A549 (cell line): ENCODE data around the gene GRIPAP1. TPM values are rescaled to one million over a fixed set of nuclear protein-coding genes. Genes with fewer than 3 reads are reported as not detected.

Experiments used
- ATAC-seq, 2 experiments: fragments of 200-7000 bp in 1 of 2; fragments of >200 bp in 1 of 2; cut with Nextera tagmentation in 1 of 2; cut with Tn5 transposase in 1 of 2; 3 replicates each; pipeline versions ENCODE4 v1.8.0 to v1.9.1; 2018 to 2020; ENCODE audit warnings: mild to moderate bottlenecking in 1 of 2, moderate library complexity in 1 of 2
- CTCF ChIA-PET: fragments of 300-600 bp; sonication (Branson Sonifier 250); formaldehyde crosslinking; extraction: SDS; loops from one replicate; lab custom pipeline; 2021; ENCODE audit warnings: antibody characterized with exemption, inconsistent platforms; lab: Yijun Ruan, JAX
- POLR2A ChIA-PET: fragments of 350-600 bp; formaldehyde crosslinking; extraction: SDS; loops from one replicate; lab custom pipeline; 2021; ENCODE audit warnings: antibody characterized with exemption, inconsistent platforms; lab: Yijun Ruan, JAX
- DNase-seq, 2 experiments: peaks; one replicate each; pipeline versions ENCODE4 v3.0.0 to v3.0.0-alpha.2; 2011 to 2016; ENCODE audit warnings: low read depth in 1 of 2, low spot score in 1 of 2
- FAIRE-seq: peaks from 2 replicates; lab custom pipeline; 2011; peaks lifted over from hg19 to GRCh38; lab: Jason Lieb, UNC
- H3K27ac ChIP-seq, 2 experiments: fragments of >200 bp; sonication (Bioruptor Twin); formaldehyde crosslinking; 3 replicates each; pipeline ENCODE4 v1.5.1; 2016 to 2017
- H3K4me1 ChIP-seq: fragments of >200 bp; sonication (Bioruptor Twin); formaldehyde crosslinking; 3 replicates; pipeline ENCODE4 v1.6.1; 2016
- H3K4me2 ChIP-seq: fragments of >200 bp; sonication (Bioruptor Twin); formaldehyde crosslinking; 3 replicates; pipeline ENCODE4 v1.6.1; 2016
- H3K4me3 ChIP-seq: fragments of >200 bp; sonication (Bioruptor Twin); formaldehyde crosslinking; 3 replicates; pipeline ENCODE4 v1.5.1; 2016
- H3K9me3 ChIP-seq: fragments of >200 bp; sonication (Bioruptor Twin); formaldehyde crosslinking; 3 replicates; pipeline ENCODE4 v1.6.1; 2016
- BHLHE40 ChIP-seq: IDR thresholded peaks from 2 replicates; pipeline ENCODE4 v1.6.1; 2012; ENCODE audit warnings: low read depth, low read length, inconsistent platforms
- CHD2 ChIP-seq: fragments of 150-350 bp; IDR thresholded peaks from 2 replicates; pipeline ENCODE4 v1.6.1; 2014; ENCODE audit warnings: low read length; ENCODE audit not compliant: partially characterized antibody
- CHD4 ChIP-seq: fragments of 200-600 bp; sonication (generic); IDR thresholded peaks from 2 replicates; pipeline ENCODE4 v1.6.1; 2016; ENCODE audit warnings: antibody characterized with exemption, mild to moderate bottlenecking, borderline replicate concordance
- EHF ChIP-seq: fragments of 250-450 bp; sonication (Bioruptor Pico); IDR thresholded peaks from 2 replicates; pipeline ENCODE4 v1.5.0; 2020; ENCODE audit warnings: mild to moderate bottlenecking
- EP300 ChIP-seq, 2 experiments: fragments of >200 bp; sonication (Bioruptor Twin); formaldehyde crosslinking; IDR thresholded peaks; 2 replicates in 1 of 2; 3 replicates in 1 of 2; pipeline ENCODE4 v1.6.1; 2016 to 2017
- ESRRA ChIP-seq: fragments of 150-350 bp; IDR thresholded peaks from 2 replicates; pipeline ENCODE4 v1.6.1; 2014; ENCODE audit warnings: mild to moderate bottlenecking, low read length, borderline replicate concordance
- FOSB ChIP-seq: fragments of 250-450 bp; sonication (Bioruptor Pico); IDR thresholded peaks from 2 replicates; pipeline ENCODE4 v1.5.0; 2020; ENCODE audit warnings: mild to moderate bottlenecking, moderate library complexity
- FOSL2 ChIP-seq, 2 experiments: fragments of 450-650 bp in 1 of 2; fragments of >200 bp in 1 of 2; sonication (Bioruptor Twin) in 1 of 2; formaldehyde crosslinking; IDR thresholded peaks; 2 replicates each; pipeline versions ENCODE4 v1.5.0 to v1.6.1; 2016 to 2020; ENCODE audit warnings: mild to moderate bottlenecking in 1 of 2, moderate library complexity in 1 of 2
- FOXS1 ChIP-seq: fragments of 250-450 bp; sonication (Bioruptor Pico); IDR thresholded peaks from 2 replicates; pipeline ENCODE4 v1.5.0; 2020; ENCODE audit warnings: mild to moderate bottlenecking, moderate library complexity
- HDAC2 ChIP-seq: fragments of 200-600 bp; sonication (generic); IDR thresholded peaks from 2 replicates; pipeline ENCODE4 v1.6.1; 2016
- KDM1A ChIP-seq: fragments of 200-600 bp; sonication (generic); IDR thresholded peaks from 2 replicates; pipeline ENCODE4 v1.6.1; 2016; ENCODE audit warnings: low read depth, mild to moderate bottlenecking
- KDM5A ChIP-seq: fragments of 200-600 bp; sonication (generic); IDR thresholded peaks from 2 replicates; pipeline ENCODE4 v1.6.1; 2016; ENCODE audit warnings: antibody characterized with exemption, mild to moderate bottlenecking
- MAFK ChIP-seq: fragments of 450-650 bp; IDR thresholded peaks from 2 replicates; pipeline ENCODE4 v1.6.1; 2014; ENCODE audit not compliant: partially characterized antibody
- MAZ ChIP-seq: fragments of 150-350 bp; IDR thresholded peaks from 2 replicates; pipeline ENCODE4 v1.6.1; 2014; ENCODE audit warnings: antibody characterized with exemption, low read depth, low read length, borderline replicate concordance
- NFE2L2 ChIP-seq: fragments of 150-350 bp; conservative IDR thresholded peaks from 2 replicates; pipeline ENCODE4 v1.6.1; 2014; ENCODE audit warnings: low read length
- NPAS2 ChIP-seq: fragments of 250-450 bp; sonication (Bioruptor Pico); IDR thresholded peaks from 2 replicates; pipeline ENCODE4 v1.8.0; 2022; ENCODE audit warnings: mild to moderate bottlenecking, moderate library complexity, borderline replicate concordance
- NR3C1 ChIP-seq: fragments of >200 bp; sonication (Bioruptor Twin); formaldehyde crosslinking; IDR thresholded peaks from 3 replicates; pipeline ENCODE4 v1.6.1; 2017
- PHF8 ChIP-seq: fragments of 200-600 bp; sonication (generic); IDR thresholded peaks from 2 replicates; pipeline ENCODE4 v1.6.1; 2016; ENCODE audit warnings: low read depth, mild to moderate bottlenecking, antibody characterized with exemption, moderate library complexity, borderline replicate concordance
- POLR2AphosphoS2 ChIP-seq: conservative IDR thresholded peaks from 2 replicates; pipeline ENCODE4 v1.6.1; 2012; ENCODE audit warnings: low read length, improper control_type of control experiment, inconsistent platforms
- RAD21 ChIP-seq, 2 experiments: fragments of >200 bp in 1 of 2; sonication (Bioruptor Twin) in 1 of 2; formaldehyde crosslinking in 1 of 2; IDR thresholded peaks in 1 of 2; conservative IDR thresholded peaks in 1 of 2; 2 replicates in 1 of 2; 3 replicates in 1 of 2; pipeline ENCODE4 v1.6.1; 2012 to 2018; ENCODE audit warnings: inconsistent platforms in 1 of 2
- RARB ChIP-seq: fragments of 250-450 bp; sonication (Bioruptor Pico); IDR thresholded peaks from 2 replicates; pipeline ENCODE4 v1.8.0; 2021; ENCODE audit warnings: mild to moderate bottlenecking, moderate library complexity
- RCOR1 ChIP-seq: fragments of 150-350 bp; IDR thresholded peaks from 2 replicates; pipeline ENCODE4 v1.6.1; 2014; ENCODE audit warnings: antibody characterized with exemption, low read length, low read depth
- RFX5 ChIP-seq: fragments of 450-650 bp; IDR thresholded peaks from 2 replicates; pipeline ENCODE4 v1.7.1; 2014; ENCODE audit warnings: antibody characterized with exemption, mild to moderate bottlenecking, moderate library complexity
- RNF2 ChIP-seq: fragments of 200-600 bp; sonication (generic); IDR thresholded peaks from 2 replicates; pipeline ENCODE4 v1.6.1; 2016; ENCODE audit warnings: low read depth, mild to moderate bottlenecking, antibody characterized with exemption, moderate library complexity, borderline replicate concordance
- ZNF302 ChIP-seq: fragments of 250-450 bp; sonication (Bioruptor Pico); IDR thresholded peaks from 2 replicates; pipeline ENCODE4 v1.9.0; 2021; ENCODE audit warnings: inconsistent platforms, mild to moderate bottlenecking, moderate library complexity
- WGBS: methylation state at CpG from one replicate; pipeline ENCODE4 v1.1.6; 2017; ENCODE audit errors: missing lambda C conversion rate; 5-methylcytosine and 5-hydroxymethylcytosine counted together
- polyA plus RNA-seq, 4 experiments: library from polyadenylated mRNA; depleted of rRNA in 3 of 4; stranded (reverse); fragments of >200 nt; fragmentation: RNase III in 1 of 4; extraction: RNeasy Plus Mini Kit Qiagen cat#74134 plus additional on column Dnase treatment in 1 of 4; gene quantifications; 2 replicates in 3 of 4; 3 replicates in 1 of 4; pipeline ENCODE4 v1.2.3, GENCODE V29; 2011 to 2017
- TF ChIP-seq, protein P1 (sequence below): fragments of >200 bp; sonication (Bioruptor Twin); formaldehyde crosslinking; IDR thresholded peaks from 3 replicates; pipeline ENCODE4 v1.5.1; 2016
- TF ChIP-seq, protein P2 (sequence below): IDR thresholded peaks from 2 replicates; pipeline ENCODE4 v1.6.1; 2012
- TF ChIP-seq, protein P3 (sequence below): fragments of 450-650 bp; IDR thresholded peaks from 2 replicates; pipeline ENCODE4 v1.6.1; 2014; ENCODE audit warnings: antibody characterized with exemption
- TF ChIP-seq, protein P4 (sequence below): IDR thresholded peaks from 2 replicates; pipeline ENCODE4 v1.6.1; 2012

GRIPAP1 gene
- polyA plus RNA-seq, 2 of the 4 experiments (the other 2 are of a cell fraction), result 33.7 to 34.3 TPM

DNA sequence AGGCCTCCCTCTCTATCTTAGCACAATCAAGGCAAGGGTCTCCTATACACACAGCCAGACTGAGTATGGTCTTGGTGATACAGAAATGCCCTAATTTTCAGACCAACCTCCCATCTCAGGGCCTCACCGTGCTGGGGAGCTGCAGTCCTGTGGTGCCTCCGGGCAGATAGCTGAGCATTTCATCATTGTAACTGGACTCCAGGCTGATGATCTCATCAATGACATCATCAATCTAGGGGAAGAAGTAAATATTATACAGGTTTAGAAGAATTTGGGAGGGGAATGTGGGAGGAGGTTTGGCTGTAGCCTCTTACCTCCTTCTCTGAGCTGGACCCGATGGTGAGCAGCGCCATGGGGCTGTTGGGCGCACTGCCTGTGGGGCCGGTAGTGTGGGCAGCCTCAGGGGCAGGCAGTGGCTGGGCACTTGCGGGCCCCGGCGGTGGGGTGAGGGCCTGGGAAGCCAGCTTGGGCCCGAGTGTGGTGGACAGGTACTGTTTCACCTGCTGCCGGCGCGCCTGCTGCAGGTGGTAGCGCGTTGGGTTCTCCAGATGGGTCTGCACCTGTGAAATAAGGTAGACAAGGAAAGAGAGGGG lies 35.9 kb upstream of the GRIPAP1 start:
- no peak for ATAC-seq
- Histone ChIP-seq H3K27ac (peak overlapping the region; percentile 99 to 100), H3K4me2 (peak overlapping the region; percentile 98), H3K4me3 (peak overlapping the region; percentile 15; the same call in 1 of the 3 replicates), H3K9me3 (no peaks in the 10 kb centered on the region), H3K4me1 (peaks cover 37% of the 10 kb centered on the region)
- FAIRE-seq, result no peak
- 82% methylated on average over 13 of the region's 15 CpGs for WGBS
- peak in 1 of 2 experiments; percentile 60 for DNase-seq
- ChIA-PET CTCF (interaction anchor here (0.6 to 1.2 kb wide), 4 partner anchors 20 to 200 kb away, joined by 3 to 5 read pairs (median 4); partner anchors contain the start of gene GRIPAP1), POLR2A (no interaction called here)
- TF ChIP-seq NPAS2 (CRISPR knock-in tag) (no peak), EHF (CRISPR knock-in tag) (no peak), FOSL2 (IDR thresholded peaks at IDR 0.05) (no peak), FOSL2 (CRISPR knock-in tag; IDR thresholded peaks at IDR 0.05) (0 out of 2 replicates have a peak, but pooled peaks have one; percentile 29)

DNA sequence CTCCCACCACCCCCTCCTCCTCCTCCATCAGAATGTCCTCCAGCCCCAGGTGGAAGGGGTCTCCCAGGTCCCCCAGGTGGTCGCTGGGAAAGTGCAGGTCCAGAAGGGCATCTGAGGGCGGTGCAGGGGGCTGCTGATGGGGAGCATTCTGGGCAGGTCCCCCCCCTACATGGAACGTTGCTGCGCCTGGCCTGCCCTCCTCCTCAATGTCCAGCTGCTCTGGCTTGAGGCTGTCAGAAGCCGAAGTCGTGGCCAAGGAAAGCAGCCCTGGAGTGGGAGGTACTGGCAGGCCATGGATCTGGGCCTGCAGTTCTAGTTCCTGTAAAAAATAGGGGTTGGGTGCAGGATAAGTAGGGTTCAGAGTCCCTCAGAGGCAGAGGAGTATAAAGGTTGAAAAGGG lies 28.2 kb upstream of the GRIPAP1 start:
- no peak overlapping the region for H3K27ac ChIP-seq
- TF ChIP-seq RCOR1 (no peak), ESRRA (no peak), NFE2L2 (no peak), RNF2 (no peak), HDAC2 (no peak), MAFK (no peak), CHD4 (no peak), RARB (CRISPR knock-in tag) (no peak), RAD21 (conservative IDR thresholded peaks at IDR 0.05 in 1 of 2, IDR thresholded peaks at IDR 0.05 in 1 of 2) (no peak), POLR2AphosphoS2 (no peak), NR3C1 (no peak), FOSB (no peak), BHLHE40 (no peak), KDM5A (no peak), ZNF302 (CRISPR knock-in tag) (no peak), RFX5 (no peak), FOSL2 (IDR thresholded peaks at IDR 0.05) (no peak), FOSL2 (CRISPR knock-in tag; IDR thresholded peaks at IDR 0.05) (no peak)
- H3K4me1 ChIP-seq, result peaks cover 18% of the 10 kb centered on the region; the same call in 2 of the 3 replicates
- CTCF ChIA-PET, result no interaction called here
- ATAC-seq (no peak), FAIRE-seq (no peak), DNase-seq (no peak)
- H3K9me3 ChIP-seq, result no peaks in the 10 kb centered on the region
- POLR2A ChIA-PET, result no interaction called here
- H3K4me2 ChIP-seq, result no peak overlapping the region
- WGBS, result 80% methylated on average over 3 of the region's 6 CpGs
- H3K4me3 ChIP-seq, result no peak overlapping the region

DNA sequence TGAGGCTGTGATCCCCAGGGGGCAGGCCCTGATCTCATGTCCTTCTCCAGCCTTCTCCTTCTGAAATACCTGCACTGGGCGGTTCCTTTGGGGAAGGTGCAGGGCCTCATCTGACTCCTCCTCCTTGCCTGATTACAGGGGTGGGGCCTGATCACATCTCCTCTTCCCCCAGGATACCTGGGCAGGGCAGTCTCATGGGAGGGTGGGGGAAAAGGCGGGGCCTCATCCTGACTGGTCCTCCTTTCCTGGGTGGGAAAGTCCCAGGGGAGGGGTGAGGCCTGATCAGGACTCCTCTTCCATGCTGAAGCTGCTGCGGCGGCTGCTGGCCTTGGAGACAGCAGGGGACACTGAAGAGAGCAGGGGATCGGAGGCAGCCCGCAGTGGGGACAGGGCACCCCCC lies 27.8 kb upstream of the GRIPAP1 start:
- no peak overlapping the region for H3K4me2 ChIP-seq
- FAIRE-seq (no peak), DNase-seq (no peak), ATAC-seq (peak; percentile 45 to 49; a peak in 3 of 6 replicates)
- CTCF ChIA-PET, result no interaction called here
- H3K4me1 ChIP-seq, result peaks cover 18% of the 10 kb centered on the region; the same call in 2 of the 3 replicates
- 76% methylated on average over 4 of the region's 6 CpGs for WGBS
- no peak overlapping the region for H3K27ac ChIP-seq
- H3K4me3 ChIP-seq, result no peak overlapping the region
- H3K9me3 ChIP-seq, result no peaks in the 10 kb centered on the region
- POLR2A ChIA-PET, result no interaction called here
- TF ChIP-seq MAZ, result no peak
- TF ChIP-seq PHF8, result no peak
- TF ChIP-seq BHLHE40, result no peak
- TF ChIP-seq, protein P1, sequence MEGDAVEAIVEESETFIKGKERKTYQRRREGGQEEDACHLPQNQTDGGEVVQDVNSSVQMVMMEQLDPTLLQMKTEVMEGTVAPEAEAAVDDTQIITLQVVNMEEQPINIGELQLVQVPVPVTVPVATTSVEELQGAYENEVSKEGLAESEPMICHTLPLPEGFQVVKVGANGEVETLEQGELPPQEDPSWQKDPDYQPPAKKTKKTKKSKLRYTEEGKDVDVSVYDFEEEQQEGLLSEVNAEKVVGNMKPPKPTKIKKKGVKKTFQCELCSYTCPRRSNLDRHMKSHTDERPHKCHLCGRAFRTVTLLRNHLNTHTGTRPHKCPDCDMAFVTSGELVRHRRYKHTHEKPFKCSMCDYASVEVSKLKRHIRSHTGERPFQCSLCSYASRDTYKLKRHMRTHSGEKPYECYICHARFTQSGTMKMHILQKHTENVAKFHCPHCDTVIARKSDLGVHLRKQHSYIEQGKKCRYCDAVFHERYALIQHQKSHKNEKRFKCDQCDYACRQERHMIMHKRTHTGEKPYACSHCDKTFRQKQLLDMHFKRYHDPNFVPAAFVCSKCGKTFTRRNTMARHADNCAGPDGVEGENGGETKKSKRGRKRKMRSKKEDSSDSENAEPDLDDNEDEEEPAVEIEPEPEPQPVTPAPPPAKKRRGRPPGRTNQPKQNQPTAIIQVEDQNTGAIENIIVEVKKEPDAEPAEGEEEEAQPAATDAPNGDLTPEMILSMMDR, result no peak
- TF ChIP-seq, protein P2, sequence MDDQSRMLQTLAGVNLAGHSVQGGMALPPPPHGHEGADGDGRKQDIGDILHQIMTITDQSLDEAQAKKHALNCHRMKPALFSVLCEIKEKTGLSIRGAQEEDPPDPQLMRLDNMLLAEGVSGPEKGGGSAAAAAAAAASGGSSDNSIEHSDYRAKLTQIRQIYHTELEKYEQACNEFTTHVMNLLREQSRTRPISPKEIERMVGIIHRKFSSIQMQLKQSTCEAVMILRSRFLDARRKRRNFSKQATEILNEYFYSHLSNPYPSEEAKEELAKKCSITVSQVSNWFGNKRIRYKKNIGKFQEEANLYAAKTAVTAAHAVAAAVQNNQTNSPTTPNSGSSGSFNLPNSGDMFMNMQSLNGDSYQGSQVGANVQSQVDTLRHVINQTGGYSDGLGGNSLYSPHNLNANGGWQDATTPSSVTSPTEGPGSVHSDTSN, result no peak
- TF ChIP-seq EP300 (IDR thresholded peaks at IDR 0.05), result no peak
- TF ChIP-seq FOSB, result no peak
- TF ChIP-seq CHD2, result no peak
- no peak for TF ChIP-seq FOXS1 (CRISPR knock-in tag)
- TF ChIP-seq, protein P3, sequence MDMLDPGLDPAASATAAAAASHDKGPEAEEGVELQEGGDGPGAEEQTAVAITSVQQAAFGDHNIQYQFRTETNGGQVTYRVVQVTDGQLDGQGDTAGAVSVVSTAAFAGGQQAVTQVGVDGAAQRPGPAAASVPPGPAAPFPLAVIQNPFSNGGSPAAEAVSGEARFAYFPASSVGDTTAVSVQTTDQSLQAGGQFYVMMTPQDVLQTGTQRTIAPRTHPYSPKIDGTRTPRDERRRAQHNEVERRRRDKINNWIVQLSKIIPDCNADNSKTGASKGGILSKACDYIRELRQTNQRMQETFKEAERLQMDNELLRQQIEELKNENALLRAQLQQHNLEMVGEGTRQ, result no peak
- TF ChIP-seq, protein P4, sequence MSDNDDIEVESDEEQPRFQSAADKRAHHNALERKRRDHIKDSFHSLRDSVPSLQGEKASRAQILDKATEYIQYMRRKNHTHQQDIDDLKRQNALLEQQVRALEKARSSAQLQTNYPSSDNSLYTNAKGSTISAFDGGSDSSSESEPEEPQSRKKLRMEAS, result no peak
- no peak for TF ChIP-seq KDM1A
- TF ChIP-seq FOSL2 (IDR thresholded peaks at IDR 0.05), result no peak
- no peak for TF ChIP-seq FOSL2 (CRISPR knock-in tag; IDR thresholded peaks at IDR 0.05)
- no peak for TF ChIP-seq NR3C1
